Activated CD4-positive, alpha-beta T cell treated with anti-CD3 and anti-CD28 coated beads, Interleukin-2, Interleukin-4, amounts not matched to agents 100 ng/mL and 50 ng/mL, durations not matched to agents 16 hours and 8 hours (primary cell): Measurements from ENCODE around the gene FAM110D.
A peak's percentile ranks its signal among the peaks of the same experiment; 100 is the strongest.

ENCODE experiments used
- DNase-seq: peaks from one replicate; pipeline ENCODE4 v3.0.0-alpha.2; 2020; ENCODE audit warnings: low spot score

The FAM110D gene

DNA sequence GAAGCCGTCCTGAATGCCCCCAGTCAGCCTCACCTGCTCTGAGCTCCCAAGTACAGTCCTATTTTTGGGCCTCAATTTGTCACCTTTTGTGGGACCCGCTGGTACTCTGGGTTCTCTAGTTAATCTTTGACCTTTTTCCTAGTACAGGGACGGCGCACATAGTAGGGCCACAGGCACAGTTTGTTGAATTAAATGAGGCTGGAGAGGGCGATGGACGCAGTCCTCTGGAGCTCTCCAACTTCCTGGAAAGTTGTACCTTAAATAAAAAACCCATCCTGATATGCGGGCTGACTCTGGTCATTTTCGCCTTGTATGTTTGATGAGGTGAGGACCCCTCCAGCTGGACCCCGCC, 4.8 kb downstream of the FAM110D start:
- DNase-seq: no peak

DNA sequence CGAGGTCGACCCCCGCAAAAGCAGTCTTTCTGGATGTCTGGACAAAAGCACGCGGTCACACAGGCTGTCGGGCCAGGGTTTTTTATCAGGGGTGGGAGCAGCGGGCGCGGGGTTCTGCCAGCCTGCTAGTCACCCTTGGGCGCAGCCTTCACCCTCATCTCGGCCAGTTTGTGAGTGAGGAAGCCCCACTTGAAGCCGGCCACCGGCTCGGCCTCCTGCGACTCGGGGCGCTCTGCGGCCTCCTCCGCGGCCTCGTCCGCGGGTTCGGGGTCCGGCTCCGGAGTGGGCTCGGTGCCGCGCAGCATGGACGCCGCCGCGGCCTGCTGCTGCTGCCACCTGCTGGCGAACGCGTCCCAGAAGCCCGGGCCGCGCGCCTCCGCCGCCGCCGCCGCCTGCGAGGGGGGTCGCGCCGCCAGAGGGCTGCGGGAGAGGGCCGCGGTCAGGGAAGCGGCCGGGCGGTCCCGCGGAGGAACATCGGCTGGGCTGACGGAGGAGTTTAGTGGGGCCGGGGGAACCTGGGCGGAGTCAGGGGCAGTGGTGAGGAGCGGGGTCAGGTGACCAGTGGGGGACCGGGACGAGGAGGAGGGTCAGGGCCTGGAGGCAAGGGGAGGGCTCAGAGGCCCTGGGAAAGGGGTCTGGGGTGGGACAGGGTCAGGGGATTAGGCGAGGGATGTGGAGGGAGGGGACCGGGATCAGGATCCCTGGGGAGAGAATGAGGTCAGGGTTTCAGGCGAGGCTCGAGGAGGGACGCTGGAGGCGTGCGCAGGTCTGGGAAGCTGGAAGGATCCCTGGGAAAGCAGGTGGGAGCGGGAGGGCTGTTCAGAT, 5.4 kb downstream of the FAM110D start:
- DNase-seq: peak; percentile 28

DNA sequence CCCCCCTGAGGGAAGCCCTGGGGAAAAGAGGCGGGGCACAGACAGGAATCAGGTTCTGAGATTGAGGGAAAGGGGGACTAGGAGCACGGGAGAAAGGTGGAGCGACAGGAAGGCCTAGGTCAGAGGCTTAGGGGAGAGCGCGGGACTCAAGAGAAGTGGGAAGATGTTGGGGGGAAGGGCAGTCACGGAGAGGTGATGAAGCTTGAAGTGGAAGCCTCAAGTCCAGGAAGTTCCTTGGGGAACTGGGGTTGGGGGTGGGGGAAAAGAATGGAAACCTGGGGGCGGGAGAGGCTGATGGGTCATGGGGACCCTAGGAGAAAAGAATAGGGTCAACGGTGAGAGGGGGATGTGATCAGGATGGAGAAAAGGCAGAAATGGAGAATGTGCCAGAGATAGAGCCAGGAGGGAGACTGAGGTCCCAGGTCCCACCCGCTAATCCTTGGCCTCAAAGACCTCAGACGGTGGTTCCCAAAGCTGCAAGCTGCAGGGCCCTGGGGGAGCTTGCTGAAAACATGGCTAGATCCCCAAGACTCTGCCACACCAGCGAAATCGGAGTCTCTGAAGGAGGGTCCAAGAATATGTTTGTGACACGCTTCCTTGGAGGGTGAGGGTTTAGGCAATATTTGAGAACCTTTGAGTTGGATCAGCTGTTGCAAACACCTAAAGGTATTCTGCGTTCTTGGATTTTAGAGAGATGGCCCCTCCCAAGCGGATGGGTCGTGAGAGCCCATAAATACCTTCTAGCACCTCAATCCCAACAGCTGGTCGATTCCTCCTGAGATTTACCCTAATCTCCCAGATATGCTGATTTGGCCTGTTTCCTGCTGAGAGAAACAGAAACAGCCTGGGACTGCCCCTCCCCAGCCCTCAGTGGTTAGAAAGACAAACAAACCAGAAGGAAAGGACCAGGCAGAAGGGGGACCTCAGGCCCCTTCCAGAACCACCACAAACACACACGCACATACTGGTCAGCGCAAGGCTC, 6.3 kb downstream of the FAM110D start:
- no peak for DNase-seq

DNA sequence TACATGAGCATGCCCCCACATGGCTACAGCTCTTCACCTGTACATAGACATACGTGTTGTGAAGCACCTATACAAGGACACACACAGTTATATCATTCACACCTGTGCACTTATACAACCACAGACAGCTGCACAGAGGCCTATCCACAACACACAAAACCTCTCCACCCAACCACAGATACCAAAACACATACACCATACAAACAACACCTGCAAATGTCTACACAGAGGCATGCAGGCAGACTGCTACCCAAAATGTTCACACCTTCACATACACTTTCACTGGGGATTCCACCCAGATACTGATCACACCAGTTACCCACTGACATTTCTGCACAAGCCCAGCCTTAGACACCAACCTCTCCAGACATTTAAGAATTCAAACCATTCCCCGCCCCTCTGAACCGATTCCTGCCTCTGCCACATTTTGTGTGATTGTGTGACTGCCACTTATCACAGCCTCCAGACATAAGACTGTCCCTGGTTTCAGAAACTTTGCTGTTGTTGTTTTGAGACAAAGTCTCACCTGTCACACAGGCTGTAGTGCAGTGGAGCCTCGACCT, 7.9 kb downstream of the FAM110D start:
- DNase-seq: no peak

DNA sequence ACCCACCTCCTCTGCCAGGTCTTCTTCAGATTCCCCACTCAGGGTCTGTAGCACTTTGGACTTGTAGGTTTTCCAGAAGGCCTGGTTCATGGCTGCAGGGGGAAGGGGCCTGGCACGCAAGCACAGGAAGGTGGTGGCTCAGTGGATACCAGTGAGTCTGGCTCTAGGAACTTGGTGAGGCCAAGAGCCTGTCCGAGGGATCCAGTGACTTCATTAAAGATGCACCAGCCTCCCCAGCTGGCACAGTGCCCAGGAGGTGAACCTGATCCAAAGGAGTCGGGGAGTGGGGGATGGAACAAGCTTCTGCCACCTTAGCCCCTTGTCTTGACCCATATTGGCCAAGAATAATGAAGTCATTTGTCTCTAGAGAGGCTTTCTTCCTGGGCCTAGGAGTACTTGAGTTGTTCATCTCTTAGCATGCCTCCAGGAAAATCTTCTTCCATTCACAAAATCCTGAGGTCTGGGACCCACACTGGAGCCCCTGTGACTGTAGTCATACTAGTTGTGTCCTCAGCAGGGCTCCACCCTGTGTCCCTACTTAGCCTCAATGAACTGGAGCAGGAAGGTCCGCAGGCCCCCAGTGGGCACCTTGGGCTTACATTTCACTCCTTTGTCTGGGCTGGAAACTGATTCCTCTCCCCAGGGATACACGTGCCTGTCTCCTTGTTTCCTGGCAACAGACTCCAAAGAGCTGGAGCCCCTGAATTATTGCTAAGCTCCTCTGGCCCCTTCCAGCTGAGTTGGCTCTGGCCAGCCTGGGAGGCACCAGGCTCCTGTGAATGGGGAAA, 9.7 kb downstream of the FAM110D start, which contains the start of gene C1orf232:
TSS of gene C1orf232 (minus strand) at position 554 of the 788 bp plus-strand sequence. CDS start at position 90, 464 bp downstream.
- no peak for DNase-seq

DNA sequence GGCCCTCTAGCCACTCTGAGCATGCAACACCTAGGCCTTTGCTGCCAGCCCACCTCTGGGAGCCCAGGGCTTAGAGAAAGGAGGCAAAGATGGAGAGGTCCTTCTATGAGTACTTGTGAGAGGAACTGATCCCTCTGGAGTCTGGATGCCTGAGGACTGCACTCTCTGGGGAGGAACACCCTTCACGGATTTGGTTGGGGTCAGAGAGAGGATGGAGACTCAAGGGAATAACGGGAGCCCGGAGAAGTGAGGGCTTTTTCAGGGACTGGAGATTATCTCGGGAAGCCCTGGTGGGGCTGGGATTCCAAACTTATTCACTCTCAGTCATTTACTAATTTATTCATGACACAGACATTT, 10.3 kb downstream of the FAM110D start:
- no peak for DNase-seq

DNA sequence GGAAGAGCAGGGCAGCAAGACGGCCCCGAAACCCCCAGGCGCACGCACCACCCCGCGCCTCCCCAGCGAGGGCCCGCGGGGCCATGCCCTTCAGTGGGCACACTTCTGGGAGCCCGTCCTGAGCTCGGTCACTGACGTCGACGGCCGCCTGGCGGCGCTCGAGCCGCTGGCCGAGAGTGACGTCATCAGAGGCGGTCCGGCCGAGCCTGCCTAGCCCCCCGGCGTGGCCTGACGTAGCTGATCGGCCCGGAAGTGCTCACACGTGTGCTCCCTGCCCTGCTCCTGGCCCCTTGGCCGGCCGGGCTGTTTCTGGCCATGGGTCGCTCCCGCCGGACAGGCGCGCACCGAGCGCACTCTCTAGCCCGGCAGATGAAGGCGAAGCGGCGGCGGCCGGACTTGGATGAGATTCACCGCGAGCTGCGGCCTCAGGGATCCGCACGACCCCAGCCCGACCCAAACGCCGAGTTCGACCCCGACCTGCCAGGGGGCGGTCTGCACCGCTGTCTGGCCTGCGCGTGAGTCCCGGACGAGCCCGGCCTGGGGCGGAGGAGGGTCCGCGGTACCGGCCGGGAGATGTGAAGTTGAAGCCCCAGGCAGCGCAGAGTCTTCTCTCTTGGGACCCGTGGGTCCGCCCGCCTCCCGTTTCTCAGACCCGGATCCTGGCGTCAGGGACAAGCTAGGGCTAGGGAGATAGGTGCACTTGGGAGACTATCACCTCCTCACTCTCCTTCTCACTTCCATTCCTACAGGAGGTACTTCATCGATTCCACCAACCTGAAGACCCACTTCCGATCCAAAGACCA, 11.0 kb downstream of the FAM110D start, which contains the start of gene ZNF593:
TSS of gene ZNF593 (plus strand) at position 240 of the 803 bp plus-strand sequence. CDS start at position 316, 76 bp downstream.
- DNase-seq: peak; percentile 93

DNA sequence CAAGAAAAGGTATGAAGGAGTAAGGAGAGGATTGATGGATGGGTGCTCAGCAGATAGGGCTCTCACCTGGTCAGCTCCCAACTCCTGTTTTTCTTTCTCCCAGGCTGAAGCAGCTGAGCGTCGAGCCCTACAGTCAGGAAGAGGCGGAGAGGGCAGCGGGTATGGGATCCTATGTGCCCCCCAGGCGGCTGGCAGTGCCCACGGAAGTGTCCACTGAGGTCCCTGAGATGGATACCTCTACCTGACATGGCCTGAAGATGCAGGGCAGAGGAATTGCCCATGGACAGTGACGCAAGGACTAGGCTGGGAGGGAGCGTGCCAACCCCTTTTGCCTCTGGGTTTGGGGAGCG, 11.6 kb downstream of the FAM110D start:
- DNase-seq: no peak

DNA sequence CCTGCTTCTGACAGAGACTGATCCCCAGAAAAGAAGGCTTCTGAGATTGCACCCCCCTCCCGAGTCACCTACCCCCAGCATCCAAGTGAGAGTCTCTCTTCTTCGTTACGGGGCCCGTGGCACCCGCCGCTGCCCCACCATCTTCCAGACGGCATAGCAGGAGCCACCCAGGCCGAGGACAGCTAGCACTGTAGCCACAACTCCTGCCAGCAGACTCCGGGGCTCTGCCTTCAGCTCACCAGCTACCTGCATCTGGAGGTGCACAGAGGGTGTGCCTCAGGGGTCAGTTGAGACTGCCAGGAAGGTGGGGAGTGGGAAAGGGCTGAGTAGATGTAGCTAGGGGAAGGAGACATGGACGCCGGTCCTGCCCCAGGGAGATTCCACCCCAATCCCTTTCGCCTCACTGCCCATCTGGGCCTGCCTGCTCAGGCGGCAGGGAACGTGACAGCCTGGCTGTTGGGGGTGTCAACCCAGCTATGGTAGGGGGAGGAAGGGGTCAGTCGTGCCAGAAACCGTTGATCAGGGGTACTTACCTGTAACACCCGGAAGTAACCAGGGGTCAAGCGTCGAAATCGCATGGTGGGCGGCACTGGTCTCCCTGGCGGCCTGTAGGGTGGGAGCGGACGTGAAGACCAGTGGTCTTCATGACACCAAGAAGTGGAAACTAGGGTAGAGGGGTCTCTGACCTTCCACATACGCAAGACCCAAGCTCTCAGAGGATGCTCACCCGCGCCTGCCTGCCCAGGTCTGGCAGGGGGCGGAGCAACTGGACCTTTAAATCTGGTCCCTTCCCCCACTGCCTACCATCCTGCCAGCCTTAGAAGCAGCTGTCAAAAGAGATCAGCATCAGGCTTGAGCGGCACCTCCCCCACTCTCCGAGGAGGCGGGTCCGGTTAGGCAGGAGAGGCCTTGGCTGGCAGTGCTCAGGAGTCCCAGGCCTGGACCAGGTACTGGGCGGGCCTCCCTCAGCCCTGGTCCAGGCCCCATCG, 12.5 kb downstream of the FAM110D start, which contains the start of gene ZNF593OS:
TSS of gene ZNF593OS (minus strand) at position 749 of the 989 bp plus-strand sequence. CDS start at position 578, 171 bp downstream.
- no peak for DNase-seq

DNA sequence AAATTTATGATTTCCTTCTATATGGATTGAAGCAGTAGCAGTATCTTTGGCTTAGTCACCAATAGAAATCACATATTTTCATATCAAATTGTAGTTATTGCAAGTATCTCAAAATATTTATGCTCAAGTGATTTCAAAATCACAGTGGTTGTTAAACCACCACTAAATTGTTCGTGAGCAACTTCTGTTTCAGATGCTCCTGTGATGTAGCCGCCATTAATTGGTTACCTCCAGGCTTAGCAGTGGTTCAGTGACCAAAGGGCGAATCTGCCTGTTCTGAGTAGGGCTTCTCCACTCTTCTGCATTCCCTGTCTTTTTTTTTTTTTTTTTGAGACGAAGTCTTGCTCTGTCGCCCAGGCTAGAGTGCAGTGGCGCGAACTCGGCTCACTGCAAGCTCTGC, 16.5 kb downstream of the FAM110D start:
- no peak for DNase-seq

DNA sequence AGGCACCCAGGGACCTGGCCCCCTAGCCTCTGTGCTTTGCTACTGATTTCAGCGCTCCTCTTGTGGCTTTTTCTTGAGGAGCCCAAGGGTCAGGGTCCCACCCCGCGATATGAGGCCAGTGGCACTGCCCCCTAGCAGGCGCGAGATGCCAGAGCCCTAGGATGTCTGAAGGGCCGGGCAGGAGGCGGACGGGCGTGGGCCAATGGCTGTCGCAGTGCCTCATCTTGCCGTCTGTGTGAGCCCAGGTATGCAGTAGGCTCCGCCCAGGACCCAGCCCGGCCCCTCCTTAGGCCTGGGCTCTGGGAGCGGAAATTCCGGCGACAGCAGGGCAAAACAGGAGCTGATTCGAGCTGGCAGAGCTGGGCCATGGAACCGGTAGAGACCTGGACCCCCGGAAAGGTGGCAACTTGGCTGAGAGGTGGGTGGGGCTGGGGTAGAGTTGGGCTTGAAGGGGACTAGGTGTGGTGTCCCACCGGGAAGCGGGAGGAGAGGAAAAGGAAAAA, 18.4 kb downstream of the FAM110D start, which contains the start of gene CNKSR1:
TSS of gene CNKSR1 (plus strand) at position 310 of the 503 bp plus-strand sequence. CDS start at position 367, 57 bp downstream.
- DNase-seq: no peak

DNA sequence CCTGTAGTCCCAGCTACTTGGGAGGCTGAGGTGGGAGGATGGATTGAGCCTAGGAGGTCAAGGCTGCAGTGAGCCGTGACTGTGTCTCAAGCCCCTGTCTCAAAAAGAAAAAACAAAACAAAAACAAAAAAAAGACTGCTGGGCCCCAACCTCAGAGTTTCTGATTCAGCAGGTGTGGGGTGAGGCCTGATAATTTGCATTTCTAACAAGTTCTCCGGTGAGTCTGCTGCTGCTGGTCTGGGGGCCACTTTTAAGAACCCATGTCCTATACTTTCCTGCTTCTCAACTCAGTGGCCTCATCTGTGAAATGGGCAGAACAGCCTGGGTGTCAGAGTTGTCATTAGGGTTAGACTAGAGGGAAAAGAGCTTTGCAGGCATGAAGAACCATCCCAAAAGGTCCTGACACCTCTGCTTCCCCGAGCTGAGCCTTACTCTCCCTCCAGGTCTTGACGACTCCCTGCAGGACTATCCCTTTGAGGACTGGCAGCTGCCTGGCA, 21.2 kb downstream of the FAM110D start:
- no peak for DNase-seq

DNA sequence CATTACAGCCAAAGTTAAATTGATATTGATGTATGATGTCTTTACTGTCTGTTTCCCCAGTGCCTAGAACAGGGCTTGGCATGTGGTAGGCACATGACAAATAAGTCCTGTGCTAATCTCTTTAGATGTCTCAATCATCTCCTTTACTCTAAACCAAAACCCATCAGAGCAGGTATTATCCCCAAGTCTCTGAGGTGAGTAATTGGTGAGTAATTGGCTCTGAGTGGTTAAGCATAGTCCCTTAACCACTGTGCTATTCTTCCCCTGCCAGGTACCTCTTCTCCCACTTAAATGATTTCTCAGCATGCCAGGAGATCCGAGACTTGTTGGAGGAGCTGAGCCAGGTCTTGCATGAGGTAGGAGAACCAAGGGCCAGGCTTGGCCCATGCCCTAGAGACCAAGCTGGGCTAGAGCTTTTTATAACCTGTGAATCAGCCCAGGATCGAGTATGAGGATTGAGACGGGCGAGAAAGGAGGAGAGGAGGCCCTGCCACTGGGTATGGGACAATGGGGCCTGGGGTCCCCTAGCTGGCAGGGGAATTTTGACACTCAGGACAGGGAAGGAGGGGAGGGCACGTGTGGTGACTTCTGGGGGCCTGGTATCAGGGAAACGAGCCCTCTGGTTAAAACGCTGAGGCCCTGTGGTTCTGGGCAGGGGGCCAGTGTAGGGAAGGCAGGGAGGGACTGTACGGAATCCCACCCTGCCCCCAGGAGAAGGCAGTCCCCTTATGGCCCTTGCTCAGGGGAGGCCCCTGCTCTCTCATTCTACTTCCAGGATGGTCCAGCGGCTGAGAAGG, 22.9 kb downstream of the FAM110D start:
- no peak for DNase-seq

DNA sequence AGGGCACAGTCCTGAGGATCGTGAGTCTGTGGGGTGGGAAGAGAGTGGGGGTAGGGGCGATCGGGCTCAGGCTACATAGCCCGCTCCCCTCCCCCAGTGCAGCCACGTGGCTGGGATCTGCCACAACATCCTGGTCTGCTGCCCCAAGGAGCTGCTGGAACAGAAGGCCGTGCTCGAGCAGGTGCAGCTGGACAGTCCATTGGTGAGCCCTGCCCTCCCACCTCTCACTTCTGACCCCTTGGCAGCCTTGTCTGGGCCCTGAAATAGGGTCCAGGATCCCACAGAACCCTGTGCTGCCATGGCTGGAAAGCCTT, 23.5 kb downstream of the FAM110D start:
- DNase-seq: no peak

DNA sequence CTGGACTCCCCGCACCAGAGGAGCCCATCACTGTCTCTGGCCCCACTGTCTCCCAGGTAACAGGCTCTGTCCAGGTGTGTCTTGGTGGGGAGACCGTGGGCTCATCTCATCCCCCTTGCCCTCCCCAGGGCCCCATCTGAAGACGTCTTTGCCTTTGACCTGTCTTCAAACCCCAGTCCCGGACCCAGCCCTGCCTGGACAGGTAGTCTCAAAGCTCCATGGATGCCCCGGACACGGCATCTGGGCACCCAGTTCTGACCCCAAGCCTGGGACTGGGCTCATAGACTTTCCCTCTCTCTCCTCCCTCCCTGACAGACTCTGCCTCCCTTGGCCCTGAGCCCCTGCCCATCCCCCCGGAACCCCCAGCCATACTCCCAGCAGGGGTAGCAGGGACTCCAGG, 25.2 kb downstream of the FAM110D start:
- no peak for DNase-seq

DNA sequence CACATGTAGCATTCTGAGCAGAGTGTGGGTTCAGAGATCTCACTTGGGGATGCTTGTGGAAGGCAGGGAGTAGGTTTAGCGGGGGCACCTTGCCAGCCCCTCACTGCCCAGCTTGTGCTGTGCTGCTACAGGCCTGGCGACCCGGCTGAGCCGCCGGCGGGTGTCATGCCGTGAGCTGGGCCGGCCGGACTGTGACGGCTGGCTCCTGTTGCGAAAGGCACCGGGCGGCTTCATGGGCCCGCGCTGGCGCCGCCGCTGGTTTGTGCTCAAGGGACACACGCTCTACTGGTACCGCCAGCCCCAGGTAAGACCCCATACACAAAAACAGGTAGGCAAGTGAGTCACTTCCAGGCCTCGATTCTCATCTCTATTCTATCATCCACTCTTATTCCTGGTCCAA, 26.0 kb downstream of the FAM110D start:
- no peak for DNase-seq

DNA sequence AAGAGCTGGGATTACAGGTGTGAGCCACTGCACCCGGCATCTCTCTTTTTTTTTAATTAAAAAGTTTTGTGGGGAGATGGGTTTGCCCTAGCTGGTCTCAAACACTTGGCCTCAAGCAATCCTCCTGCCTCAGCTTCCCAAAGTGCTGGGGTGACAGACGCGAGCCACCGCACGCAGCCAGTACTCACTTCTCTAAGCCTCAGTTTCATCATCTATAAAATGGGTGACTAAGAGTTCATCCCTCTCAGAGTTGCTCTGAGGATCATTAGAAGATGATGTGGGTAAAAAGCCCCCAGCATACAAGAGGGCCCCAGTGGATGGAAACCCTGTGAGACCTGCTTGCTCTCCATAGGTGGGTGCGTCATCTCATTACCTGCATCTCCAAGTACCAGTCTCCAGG, 29.0 kb downstream of the FAM110D start:
- no peak for DNase-seq

DNA sequence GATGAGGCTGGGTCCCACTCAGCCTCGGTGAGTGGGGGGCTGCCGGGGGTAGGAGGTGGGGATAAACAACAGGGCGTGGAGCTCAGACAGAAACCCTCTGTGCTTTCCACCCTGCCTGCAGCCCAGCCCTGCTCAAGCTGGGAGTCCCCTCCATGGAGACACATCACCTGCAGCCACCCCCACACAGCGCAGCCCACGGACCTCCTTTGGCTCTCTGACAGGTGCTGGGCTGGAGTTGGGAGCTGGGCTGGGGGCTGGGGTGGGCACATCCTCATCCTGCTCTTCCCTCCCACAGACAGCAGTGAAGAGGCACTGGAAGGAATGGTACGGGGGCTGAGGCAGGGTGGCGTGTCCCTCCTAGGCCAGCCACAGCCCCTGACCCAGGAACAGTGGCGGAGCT, 29.6 kb downstream of the FAM110D start:
- no peak for DNase-seq
